ENCODE data around the gene KCNH1. TPM values are rescaled to one million over a fixed set of nuclear protein-coding genes. Genes with fewer than 3 reads are reported as not detected.

KCNH1 gene
- total and polyA plus RNA-seq, 9 donors = 0.11 to 0.46 TPM; not detected in 7

GRCh38 chr1:210728437-210729149 is 405.4 kb downstream of the KCNH1 start:
- 69 to 82% (median 73%) methylated on average over 4 of the region's 4 CpGs for WGBS, 3 donors
- Histone ChIP-seq H3K27me3 (no peaks in the 10 kb centered on the region), H3K4me3 (no peak overlapping the region), H3K9me3 (no peaks in the 10 kb centered on the region), H3K4me1 (ENCODE audit: insufficient read depth) (no peaks in the 10 kb centered on the region), H3K27ac (no peak overlapping the region), H3K36me3 (no peaks in the 10 kb centered on the region)
- DNase-seq = no peak
- intact Hi-C loops (cut with DNase I) = no loop called here
- TF ChIP-seq POLR2A (IDR thresholded peaks at IDR 0.05) (no peak), EP300 (IDR thresholded peaks at IDR 0.05) (no peak), CTCF (IDR thresholded peaks at IDR 0.05) (no peak)

- TF ChIP-seq CTCF (IDR thresholded peaks at IDR 0.05) (no peak), EP300 (IDR thresholded peaks at IDR 0.05) (no peak), POLR2A (IDR thresholded peaks at IDR 0.05) (no peak)
- Histone ChIP-seq H3K27me3 (no peaks in the 10 kb centered on the region), H3K9me3 (no peaks in the 10 kb centered on the region), H3K36me3 (no peaks in the 10 kb centered on the region), H3K4me1 (ENCODE audit: insufficient read depth) (no peaks in the 10 kb centered on the region), H3K4me3 (no peak overlapping the region), H3K27ac (no peak overlapping the region)
- WGBS, 3 donors = 28 to 62% (median 31%) methylated on average over 2 of the region's 2 CpGs
- intact Hi-C loops (cut with DNase I) = no loop called here
- no peak for DNase-seq
Measured at GRCh38 chr1:210727709-210728108, 406.2 kb downstream of the KCNH1 start.

GRCh38 chr1:210726621-210727020 is 407.3 kb downstream of the KCNH1 start:
- no peaks in the 10 kb centered on the region for H3K36me3 ChIP-seq
- no peak overlapping the region for H3K4me3 ChIP-seq
- no peaks in the 10 kb centered on the region for H3K9me3 ChIP-seq
- TF ChIP-seq CTCF (IDR thresholded peaks at IDR 0.05) (no peak), POLR2A (IDR thresholded peaks at IDR 0.05) (no peak), EP300 (IDR thresholded peaks at IDR 0.05) (no peak)
- peak in 2 of 5 donors; percentile 13 to 19 for DNase-seq
- H3K27ac ChIP-seq = no peak overlapping the region
- H3K27me3 ChIP-seq = no peaks in the 10 kb centered on the region
- intact Hi-C loops (cut with DNase I) = no loop called here
- WGBS, 3 donors = 0 to 5% (median 2%) methylated on average over 2 of the region's 2 CpGs
- H3K4me1 ChIP-seq (ENCODE audit: insufficient read depth) = no peaks in the 10 kb centered on the region

- H3K9me3 ChIP-seq = no peaks in the 10 kb centered on the region
- intact Hi-C loops (cut with DNase I) = no loop called here
- H3K27me3 ChIP-seq = no peaks in the 10 kb centered on the region
- H3K4me1 ChIP-seq (ENCODE audit: insufficient read depth) = no peaks in the 10 kb centered on the region
- WGBS, 3 donors = 79 to 84% (median 79%) methylated on average over 2 of the region's 2 CpGs
- H3K27ac ChIP-seq = no peak overlapping the region
- no peaks in the 10 kb centered on the region for H3K36me3 ChIP-seq
- H3K4me3 ChIP-seq = no peak overlapping the region
- TF ChIP-seq CTCF (IDR thresholded peaks at IDR 0.05) (no peak), POLR2A (IDR thresholded peaks at IDR 0.05) (no peak), EP300 (IDR thresholded peaks at IDR 0.05) (no peak)
- DNase-seq = no peak
Measured at GRCh38 chr1:210724768-210725167, 409.2 kb downstream of the KCNH1 start.
